Measurements from ENCODE around the gene TNS1. TPM values are rescaled to one million over a fixed set of nuclear protein-coding genes. Genes with fewer than 3 reads are reported as not detected.

Gene TNS1
- total RNA-seq, 4 donors from 2014 or later, result 23.1 to 156 (median 81.1) TPM

DNA sequence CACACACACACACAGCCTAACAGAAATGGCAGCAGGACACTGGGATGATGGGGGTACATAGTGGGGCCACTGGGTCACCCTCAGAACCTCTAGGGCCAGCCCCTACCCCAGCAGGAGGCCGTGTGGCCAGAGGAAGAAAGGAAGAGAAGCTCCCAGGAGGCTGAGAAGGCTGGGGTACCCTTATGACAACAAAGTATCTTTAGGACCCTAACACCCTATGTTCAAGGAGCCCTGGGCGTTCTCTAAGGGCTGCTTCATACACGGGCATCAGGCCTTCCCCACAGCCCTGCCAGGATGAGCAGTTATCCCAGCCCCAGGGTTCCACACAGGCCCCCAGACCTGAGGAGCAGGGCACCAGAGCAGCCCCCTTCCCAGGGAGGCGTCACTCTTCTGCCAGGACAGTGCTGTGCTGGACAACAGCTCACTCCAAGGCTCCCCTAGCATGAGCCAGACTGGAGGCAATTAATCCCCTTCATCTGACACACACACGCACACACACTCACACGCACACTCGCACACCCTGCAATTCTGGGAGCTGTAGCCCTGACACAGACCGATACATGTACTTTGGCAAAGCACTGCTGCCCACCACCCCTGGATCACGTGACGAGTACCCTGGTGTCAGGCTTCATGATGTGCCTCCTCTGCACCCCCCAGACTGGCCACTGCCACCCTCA lies 163.6 kb downstream of the TNS1 start:
- Histone ChIP-seq H3K4me1 (peaks cover 0 to 14% (median 0%) of the 10 kb centered on the region in 4 donors), H3K27me3 (no peaks in the 10 kb centered on the region), H3K4me3 (no peak overlapping the region), H3K9me3 (no peaks in the 10 kb centered on the region), H3K27ac (peak overlapping the region in 1 of 4 donors; percentile 82), H3K36me3 (peaks cover 0 to 12% (median 0%) of the 10 kb centered on the region in 3 donors)
- no peak for TF ChIP-seq POLR2A (IDR thresholded peaks at IDR 0.05)
- TF ChIP-seq, protein P1, sequence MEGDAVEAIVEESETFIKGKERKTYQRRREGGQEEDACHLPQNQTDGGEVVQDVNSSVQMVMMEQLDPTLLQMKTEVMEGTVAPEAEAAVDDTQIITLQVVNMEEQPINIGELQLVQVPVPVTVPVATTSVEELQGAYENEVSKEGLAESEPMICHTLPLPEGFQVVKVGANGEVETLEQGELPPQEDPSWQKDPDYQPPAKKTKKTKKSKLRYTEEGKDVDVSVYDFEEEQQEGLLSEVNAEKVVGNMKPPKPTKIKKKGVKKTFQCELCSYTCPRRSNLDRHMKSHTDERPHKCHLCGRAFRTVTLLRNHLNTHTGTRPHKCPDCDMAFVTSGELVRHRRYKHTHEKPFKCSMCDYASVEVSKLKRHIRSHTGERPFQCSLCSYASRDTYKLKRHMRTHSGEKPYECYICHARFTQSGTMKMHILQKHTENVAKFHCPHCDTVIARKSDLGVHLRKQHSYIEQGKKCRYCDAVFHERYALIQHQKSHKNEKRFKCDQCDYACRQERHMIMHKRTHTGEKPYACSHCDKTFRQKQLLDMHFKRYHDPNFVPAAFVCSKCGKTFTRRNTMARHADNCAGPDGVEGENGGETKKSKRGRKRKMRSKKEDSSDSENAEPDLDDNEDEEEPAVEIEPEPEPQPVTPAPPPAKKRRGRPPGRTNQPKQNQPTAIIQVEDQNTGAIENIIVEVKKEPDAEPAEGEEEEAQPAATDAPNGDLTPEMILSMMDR (IDR thresholded peaks at IDR 0.05), result no peak
- DNase-seq, result no peak

DNA sequence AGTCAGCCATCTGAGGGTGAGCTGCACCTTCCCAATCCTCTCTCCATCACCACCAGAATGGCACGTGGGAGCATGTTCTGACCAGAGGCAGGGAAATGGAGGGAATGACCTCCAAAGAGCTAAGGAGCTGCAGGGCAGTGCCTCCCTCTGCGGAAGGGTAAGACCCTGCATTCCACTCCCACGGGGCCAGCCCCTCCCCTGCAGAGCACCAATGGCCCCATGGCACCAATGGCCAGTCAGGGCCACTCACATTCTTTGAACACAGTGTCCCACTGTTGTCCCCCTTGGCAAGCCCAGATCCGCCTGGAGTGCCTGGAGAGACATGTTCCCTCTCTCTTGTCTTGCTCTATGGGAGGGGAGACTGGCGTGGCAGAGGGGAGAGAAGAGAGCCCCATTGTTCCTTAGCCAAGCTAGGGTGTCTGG lies 164.4 kb downstream of the TNS1 start:
- DNase-seq, result no peak
- Histone ChIP-seq H3K27ac (peak overlapping the region in 1 of 4 donors; percentile 82), H3K36me3 (peaks cover 0 to 18% (median 0%) of the 10 kb centered on the region in 3 donors), H3K4me3 (no peak overlapping the region), H3K27me3 (no peaks in the 10 kb centered on the region), H3K4me1 (peaks cover 0 to 14% (median 0%) of the 10 kb centered on the region in 4 donors), H3K9me3 (no peaks in the 10 kb centered on the region)
- TF ChIP-seq, protein P1 (IDR thresholded peaks at IDR 0.05), result no peak
- no peak for TF ChIP-seq POLR2A (IDR thresholded peaks at IDR 0.05)

DNA sequence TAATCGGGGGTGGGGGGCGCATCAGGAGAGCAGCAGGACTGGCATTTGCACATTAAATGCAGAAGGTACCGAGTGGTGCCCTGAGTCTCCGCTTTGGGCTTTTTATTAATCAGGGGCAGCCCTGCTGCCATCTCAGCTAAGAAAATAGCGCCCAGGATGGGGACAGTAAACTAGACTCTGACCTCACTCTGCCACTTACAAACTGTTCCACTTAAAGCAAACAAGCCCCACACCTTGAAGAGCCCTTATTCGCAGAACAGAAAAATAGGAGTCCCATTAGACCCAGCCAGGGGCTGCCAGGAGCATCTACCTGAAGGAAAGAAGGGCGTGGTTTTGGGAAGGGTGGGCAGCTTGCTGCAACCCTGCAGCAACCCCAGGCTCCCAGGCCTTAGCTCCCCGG lies 165.3 kb downstream of the TNS1 start:
- Histone ChIP-seq H3K27ac (peak overlapping the region; percentile 25 to 82 (median 53)), H3K4me3 (no peak overlapping the region), H3K4me1 (peaks cover 0 to 14% (median 0%) of the 10 kb centered on the region in 4 donors), H3K27me3 (no peaks in the 10 kb centered on the region), H3K36me3 (peaks cover 0 to 26% (median 0%) of the 10 kb centered on the region in 3 donors), H3K9me3 (no peaks in the 10 kb centered on the region)
- TF ChIP-seq POLR2A (IDR thresholded peaks at IDR 0.05), result no peak
- TF ChIP-seq, protein P1 (IDR thresholded peaks at IDR 0.05), result no peak
- no peak for DNase-seq

DNA sequence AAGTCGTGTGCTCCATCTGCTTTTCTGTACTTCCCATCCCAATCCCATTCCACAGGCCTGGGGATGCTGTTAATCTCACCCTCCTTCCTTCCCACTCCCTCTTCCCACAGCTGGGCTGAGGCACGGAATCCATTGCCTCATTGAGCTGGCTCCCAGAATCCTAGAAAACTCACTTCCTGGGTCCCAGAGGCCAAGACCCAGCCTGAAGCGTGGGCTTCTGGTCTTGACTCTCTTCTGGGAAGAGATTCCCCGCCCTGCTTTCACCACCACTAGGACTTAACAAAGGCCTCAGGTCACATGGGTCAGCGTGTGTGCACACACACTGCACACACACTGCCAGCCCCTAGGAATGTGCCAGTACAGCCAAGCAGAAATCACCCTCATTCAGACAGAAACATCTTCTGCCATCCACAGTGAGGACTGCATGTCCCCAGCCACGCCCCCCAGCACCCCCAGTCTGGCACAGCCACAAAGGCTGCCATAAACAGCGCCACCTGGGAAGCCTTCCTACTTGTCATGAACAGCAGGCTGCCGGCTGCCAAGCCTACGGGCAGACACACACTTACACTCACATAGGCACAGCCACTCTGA lies 165.8 kb downstream of the TNS1 start:
- H3K36me3 ChIP-seq, result peaks cover 0 to 26% (median 0%) of the 10 kb centered on the region in 3 donors
- peak overlapping the region; percentile 25 to 82 (median 53) for H3K27ac ChIP-seq
- no peaks in the 10 kb centered on the region for H3K27me3 ChIP-seq
- H3K4me3 ChIP-seq, result no peak overlapping the region
- H3K9me3 ChIP-seq, result no peaks in the 10 kb centered on the region
- no peak for TF ChIP-seq POLR2A (IDR thresholded peaks at IDR 0.05)
- TF ChIP-seq, protein P1 (IDR thresholded peaks at IDR 0.05), result peak in 1 of 6 experiments; percentile 7
- peaks cover 0 to 14% (median 0%) of the 10 kb centered on the region in 4 donors for H3K4me1 ChIP-seq
- DNase-seq, result peak in 1 of 3 donors; percentile 60

DNA sequence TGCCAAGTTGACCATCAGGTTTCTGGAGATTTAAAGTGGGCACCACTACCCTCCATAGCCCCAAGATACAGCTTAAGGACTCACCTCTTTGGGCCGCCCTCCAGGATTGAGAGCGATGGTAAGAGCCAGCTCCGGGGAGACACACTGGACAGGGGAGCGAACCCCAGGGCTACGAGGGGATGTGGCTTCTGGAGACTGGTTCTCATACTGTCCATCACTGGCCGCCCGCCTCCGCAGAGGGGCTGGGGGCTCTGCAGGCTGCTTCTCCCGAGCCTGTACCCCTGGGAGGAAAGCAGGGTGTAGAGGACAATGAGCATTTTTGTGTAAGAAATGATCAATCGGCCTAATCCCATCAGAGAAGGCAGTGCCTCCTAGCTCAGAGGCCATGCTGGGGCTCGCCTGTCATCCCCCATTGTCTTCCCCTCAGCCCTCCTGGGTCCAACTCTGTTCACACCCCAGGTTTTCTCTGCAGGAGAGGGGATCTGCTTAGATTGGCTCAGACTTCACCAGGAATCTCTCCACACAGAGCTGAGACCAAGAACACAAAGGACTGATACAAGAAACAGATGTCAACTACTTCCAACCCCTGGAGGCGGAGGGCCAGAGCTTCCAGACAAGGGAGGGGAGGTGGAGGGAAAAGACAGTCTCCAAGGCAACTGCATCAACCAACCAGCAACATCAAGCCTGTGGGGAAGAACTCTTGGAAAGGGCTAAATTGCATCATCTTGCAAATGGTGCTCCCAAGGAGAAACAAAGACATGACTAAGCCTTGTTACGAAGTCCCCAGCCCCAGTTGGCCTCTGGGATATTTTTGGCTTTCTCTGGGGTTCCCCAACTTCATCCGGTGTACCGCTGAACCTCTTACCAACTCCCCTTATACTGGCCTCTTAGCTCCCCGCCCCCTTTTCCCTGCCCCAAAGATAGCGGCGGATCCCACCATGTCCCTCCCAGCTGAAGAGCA lies 166.6 kb downstream of the TNS1 start:
- peaks cover 0 to 30% (median 0%) of the 10 kb centered on the region in 3 donors for H3K36me3 ChIP-seq
- TF ChIP-seq POLR2A (IDR thresholded peaks at IDR 0.05), result no peak
- TF ChIP-seq, protein P1 (IDR thresholded peaks at IDR 0.05), result no peak
- peaks cover 0 to 14% (median 0%) of the 10 kb centered on the region in 4 donors for H3K4me1 ChIP-seq

More for the DNA sequence above, 166.6 kb downstream of the TNS1 start:
- Histone ChIP-seq H3K27ac (peak overlapping the region; percentile 25 to 82 (median 53)), H3K27me3 (no peaks in the 10 kb centered on the region), H3K9me3 (no peaks in the 10 kb centered on the region), H3K4me3 (no peak overlapping the region)
- no peak for DNase-seq

Measured in Peyer's patch (tissue), 4 donors.